Measurements from ENCODE around the gene C2orf92.
"Not testable (repeated sequence)": the region's sequence is repeated elsewhere in the genome, so short reads cannot be mapped to it uniquely, and the experiment has no call there.

The C2orf92 gene

GRCh38 chr2:97669448-97669847 lies at the start of gene C2orf92:
TSS of gene C2orf92 (plus strand) at chr2:97669713. CDS start at chr2:97669789, 76 bp downstream.
- DNase-seq (ENCODE audit: low read depth in 2 of 2): no peak

DNA sequence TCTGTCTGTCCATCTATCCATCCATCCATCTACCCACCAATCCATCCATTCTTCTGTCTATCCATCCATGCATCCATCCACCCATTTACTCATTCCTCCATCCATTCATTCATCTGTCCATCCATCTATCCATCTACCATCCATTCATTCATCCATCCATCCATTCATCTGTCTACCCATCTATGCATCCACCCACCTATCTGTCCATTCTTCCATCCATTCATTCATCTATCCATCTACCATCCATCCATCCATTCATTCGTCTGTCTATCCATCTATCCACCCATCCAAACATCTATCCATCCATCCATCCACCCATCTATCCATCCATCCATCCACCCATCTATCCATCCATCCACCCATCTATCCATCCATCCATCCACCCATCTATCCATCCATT lies 49.0 kb upstream of the C2orf92 start:
- not testable (repeated sequence) for DNase-seq (ENCODE audit: low read depth in 2 of 2)

DNA sequence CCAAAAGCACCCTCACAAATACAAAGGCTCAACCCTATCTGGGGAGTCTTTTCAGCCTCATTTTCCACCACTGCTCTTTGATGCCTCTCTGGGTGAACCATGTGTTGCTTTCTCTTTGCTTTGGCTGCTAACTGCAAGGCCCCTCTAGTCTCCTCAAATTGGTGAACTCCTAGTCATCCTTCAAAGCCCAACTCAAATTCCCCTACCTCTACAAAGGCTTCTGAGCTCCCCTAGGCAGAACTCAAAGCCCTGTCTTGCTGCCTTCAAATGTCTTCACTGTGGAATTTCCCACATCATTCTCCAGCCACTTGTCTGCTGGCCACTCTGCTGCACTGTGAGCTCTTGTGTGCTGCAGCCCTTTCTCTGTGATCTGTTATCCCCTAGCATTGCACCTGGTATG lies 46.5 kb upstream of the C2orf92 start:
- not testable (repeated sequence) for DNase-seq (ENCODE audit: low read depth in 2 of 2)

GRCh38 chr2:97625354-97626048 lies 44.0 kb upstream of the C2orf92 start:
- DNase-seq (ENCODE audit: low read depth in 2 of 2): not testable (repeated sequence)

DNA sequence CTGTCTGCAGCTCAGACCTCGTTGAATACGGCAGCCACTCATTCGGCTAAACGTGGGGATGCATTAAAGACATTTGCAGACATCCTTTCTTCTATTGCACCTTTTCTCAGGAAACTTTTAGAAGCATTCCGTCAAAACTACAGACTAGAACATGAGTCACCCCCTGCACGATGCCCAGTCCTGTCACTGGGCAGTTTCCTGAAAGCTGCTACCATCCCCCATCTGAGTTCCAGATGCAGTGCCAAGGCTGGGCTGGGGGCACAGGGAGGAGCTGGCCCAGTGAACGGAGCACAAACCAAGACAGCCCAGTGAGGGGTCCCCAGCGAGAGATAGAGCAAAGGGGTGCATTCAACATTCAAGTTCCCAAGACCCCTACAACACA lies 43.5 kb upstream of the C2orf92 start:
- DNase-seq (ENCODE audit: low read depth in 2 of 2): not testable (repeated sequence)

DNA sequence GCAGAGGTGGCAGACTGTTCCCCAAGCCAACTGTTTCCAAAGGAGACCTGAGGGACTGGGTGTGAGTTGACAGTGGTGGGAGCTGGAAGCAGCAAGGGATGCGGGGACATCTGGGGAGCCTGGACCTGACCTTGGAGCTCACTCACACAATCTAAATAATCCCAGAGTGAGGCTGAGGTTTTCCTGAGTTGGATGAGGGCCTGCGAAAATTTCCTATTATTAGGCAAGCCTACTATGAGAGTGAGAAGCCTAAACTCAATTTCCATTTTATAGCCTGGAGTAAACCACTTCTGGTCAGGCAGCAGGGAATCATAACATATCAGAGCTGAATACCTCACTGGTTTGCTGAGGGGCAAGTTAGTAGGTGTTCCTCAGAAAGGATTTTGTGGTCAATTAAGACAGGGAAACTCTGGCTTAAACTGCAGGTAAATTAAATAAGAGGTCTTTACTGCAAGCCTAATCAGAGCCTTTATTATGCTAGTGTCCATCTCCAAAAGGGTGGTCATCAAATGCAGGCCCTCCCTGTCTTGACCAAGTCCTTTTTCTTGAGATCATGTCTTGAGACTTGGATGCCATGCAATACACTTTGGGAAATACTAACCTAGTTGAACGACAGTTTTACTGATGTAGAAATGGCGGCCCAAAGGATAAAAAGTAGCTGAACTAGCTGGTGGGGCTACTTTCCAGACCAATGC lies 25.3 kb upstream of the C2orf92 start:
- no peak for DNase-seq (ENCODE audit: low read depth in 2 of 2)

DNA sequence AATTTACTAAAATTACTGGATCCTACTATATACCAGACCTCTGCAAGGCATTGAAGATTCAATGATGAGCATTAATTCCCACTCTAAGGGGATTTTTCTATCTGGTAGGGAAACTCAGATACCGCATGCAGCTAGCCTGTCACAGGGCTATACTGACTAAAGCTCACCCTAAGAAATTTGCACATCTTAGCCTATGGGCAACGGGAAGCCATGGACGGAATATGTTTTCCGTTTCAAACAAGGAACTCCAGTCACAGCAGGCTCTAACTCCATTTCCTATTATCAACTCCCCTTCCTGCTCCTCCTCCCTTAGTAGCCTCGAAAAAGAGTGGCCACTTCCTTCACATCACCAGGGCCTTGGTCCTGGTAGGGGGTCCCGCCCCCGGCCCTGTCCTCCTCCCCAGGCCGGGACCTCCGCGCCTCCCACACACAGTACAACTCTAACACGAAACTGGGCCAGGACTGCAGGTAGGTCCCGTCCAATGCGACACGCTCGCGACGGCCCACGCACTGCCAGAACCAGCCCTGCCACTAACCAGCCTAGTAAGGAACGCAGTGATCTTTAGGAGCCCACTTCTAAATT lies 24.3 kb upstream of the C2orf92 start:
- DNase-seq (ENCODE audit: low read depth in 2 of 2): no peak

- DNase-seq (ENCODE audit: low read depth in 2 of 2): peak; percentile 98
Observed at GRCh38 chr2:97645695-97646629, 23.6 kb upstream of the C2orf92 start, which contains the start of gene COX5B. TSS of gene COX5B (plus strand) at chr2:97646062. CDS start at chr2:97646087, 25 bp downstream.

DNA sequence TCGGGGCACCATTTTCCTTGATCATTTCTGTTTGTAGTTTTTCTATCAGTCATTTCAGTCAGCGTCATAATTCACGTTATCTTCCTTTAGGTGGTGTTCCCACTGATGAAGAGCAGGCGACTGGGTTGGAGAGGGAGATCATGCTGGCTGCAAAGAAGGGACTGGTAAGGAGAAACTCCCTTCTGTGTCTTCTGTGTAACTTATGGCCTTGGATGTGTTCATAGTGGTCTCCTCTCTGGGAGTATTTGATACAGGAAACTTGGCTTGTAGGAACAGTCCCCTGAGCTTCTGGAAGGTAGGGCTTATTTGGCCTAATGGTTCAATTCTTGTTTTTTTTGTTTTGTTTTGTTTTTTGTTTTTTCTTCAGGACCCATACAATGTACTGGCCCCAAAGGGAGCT lies 22.5 kb upstream of the C2orf92 start:
- DNase-seq (ENCODE audit: low read depth in 2 of 2): no peak

DNA sequence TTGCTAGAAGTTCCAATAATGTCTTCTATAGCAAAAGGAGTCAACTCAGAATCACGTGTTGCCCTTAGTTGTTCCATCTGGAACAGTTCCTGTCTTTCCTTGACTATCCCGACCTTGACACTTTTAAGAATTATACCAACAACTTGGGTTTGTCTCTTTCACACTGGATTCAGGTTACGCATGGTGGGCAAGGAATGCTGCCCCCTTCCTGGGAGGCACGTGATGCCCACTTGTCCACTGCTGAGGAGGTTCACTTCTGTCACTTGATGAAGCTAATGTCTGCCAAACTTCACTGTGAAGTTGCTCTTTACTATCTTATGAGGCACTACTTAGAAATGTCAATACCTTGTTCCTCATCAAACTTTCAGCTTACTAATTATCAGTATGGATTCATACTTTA lies 18.4 kb upstream of the C2orf92 start:
- no peak for DNase-seq (ENCODE audit: low read depth in 2 of 2)

DNA sequence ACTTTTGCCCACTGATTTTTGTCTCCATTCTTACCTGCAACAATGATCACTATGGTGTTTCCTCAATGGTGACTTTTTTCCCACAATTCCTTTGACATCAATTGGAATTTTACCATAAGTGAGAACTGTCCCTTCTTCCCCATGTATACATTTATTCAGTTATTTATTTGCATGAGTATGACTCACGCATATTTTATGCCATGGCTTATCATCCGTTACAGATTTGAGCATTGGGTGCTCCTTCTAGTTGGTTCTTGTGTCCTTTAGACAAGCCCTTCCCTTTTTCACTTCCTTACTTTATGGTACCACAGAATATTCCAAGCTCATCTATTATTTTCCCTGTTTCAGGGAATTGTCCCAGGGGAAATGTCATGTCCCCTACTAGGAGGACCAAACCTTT lies 16.0 kb upstream of the C2orf92 start:
- DNase-seq (ENCODE audit: low read depth in 2 of 2): no peak

DNA sequence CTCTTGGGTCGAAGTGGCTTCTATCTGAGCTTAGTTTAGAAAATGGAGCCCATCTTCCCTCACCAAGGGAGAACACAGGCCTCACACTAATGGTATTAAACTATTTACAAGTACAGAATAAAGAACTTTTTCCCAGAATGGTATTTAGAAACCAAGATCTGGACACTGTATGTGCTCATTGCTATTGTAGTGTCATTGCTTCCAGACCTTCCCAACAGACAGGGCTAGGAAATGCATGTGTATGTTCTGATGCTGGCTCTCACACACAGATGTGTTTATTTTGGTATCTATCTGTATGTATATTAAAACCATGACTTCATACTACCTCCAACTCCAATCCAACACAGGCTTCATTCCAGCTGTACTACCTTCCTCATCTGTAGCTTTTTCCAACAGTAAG lies 15.6 kb upstream of the C2orf92 start:
- DNase-seq (ENCODE audit: low read depth in 2 of 2): no peak

DNA sequence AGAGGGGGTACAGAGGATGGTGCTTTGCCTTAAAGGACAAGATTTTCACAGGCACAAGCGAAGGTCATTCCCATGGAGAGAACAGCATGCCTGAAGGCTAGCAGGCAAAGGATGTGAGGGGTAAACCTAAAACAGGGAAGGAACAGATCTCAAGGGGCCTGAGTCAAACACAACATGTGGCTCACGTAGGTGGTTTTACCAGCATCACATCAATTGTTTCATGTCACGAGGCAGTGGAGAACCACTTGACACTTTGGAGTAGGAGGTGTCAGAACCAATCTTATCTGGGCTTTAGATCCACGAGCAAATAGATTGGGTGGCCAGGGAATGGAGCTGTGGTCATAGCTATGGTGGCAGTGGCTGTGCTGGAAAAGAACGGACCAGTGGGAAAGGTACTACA lies 15.2 kb upstream of the C2orf92 start:
- no peak for DNase-seq (ENCODE audit: low read depth in 2 of 2)

GRCh38 chr2:97654791-97655190 lies 14.7 kb upstream of the C2orf92 start:
- no peak for DNase-seq (ENCODE audit: low read depth in 2 of 2)

GRCh38 chr2:97656129-97656755 lies 13.3 kb upstream of the C2orf92 start:
- no peak for DNase-seq (ENCODE audit: low read depth in 2 of 2)

DNA sequence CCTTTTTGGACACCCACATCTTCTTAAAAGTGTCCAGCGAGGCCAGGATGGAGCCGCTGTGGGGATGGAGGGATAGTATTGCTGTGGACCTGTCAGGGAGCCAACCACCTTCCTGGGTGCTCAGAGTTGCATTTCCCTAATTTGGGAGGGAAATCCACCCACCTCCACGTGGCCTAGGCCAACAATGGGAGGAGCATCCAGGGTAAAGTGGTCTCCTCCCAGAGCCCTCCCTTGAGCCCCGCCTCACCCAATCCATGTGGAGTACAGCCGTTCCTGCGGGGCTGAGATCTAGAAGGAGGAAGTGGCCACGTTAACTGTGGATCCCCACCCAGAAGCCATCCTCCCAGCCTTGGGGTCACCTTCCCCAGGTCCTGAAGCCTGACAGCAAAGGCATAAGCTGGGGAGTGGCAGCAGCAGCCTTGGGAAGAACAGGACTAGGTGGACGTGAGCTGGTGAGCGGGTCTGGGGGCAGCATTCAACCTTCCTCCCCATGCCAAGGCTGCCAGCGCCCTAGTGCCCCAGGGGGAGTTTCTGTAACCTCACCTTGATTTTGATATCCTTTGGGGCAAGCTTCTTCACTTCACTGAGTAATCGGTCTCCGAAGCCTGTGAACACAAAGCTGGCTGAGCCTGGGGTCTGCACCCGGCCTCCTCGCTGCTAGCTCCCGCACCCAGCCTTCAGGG lies 12.5 kb upstream of the C2orf92 start:
- DNase-seq (ENCODE audit: low read depth in 2 of 2): no peak

- no peak for DNase-seq (ENCODE audit: low read depth in 2 of 2)
Observed at GRCh38 chr2:97657986-97658690, 11.4 kb upstream of the C2orf92 start.

- no peak for DNase-seq (ENCODE audit: low read depth in 2 of 2)
Observed at GRCh38 chr2:97658691-97659157, 10.8 kb upstream of the C2orf92 start.

DNA sequence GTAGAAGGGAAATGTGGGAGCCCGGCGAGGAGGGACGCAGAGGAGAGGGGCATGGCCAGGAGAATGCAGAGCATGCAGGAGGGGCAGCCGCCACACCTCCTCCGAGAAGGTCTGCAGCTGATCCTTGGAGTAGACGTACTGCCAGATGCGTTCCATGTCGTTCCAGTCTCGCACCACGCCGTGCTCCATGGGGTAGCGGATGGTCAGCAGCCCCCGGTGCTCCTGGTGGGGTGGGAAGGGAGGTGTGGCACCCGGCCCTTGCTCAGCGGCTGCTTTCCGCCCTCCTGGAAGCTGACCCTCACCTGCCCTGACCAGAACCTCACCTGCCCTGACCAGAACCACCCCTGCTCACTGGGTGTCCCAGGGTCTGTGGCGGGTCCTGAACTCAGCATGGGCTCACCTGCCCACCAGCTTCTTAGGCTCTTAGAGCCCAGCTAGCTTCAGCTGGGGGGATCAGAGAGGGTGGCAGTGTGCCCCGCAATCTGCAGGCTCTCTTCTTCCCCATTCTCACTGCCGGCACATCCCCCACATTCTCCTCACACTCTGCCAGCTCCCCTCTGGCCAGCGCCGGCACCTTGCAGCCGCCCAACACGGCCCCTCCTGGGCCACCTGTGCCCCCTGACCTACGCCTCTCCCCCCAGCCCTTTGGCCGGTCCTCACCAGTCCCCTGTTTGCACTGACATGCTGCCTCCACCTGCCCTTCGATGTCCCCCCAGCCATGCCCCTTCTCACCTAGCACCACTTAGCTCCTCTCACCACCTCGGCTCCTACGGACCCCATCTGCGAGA lies 10.1 kb upstream of the C2orf92 start:
- no peak for DNase-seq (ENCODE audit: low read depth in 2 of 2)
